Keratinocyte (primary cell): ENCODE results near the gene UTP3. TPM values are rescaled to one million over a fixed set of nuclear protein-coding genes. Genes with fewer than 3 reads are reported as not detected.

Source experiments
- DNase-seq: peaks from one replicate; pipeline ENCODE4 v3.0.0-alpha.2; 2011; ENCODE audit warnings: low read depth, missing footprints, low spot score
- FAIRE-seq: peaks from 2 replicates; lab custom pipeline; 2011; peaks lifted over from hg19 to GRCh38; lab: Jason Lieb, UNC
- H2AFZ ChIP-seq: 2 replicates; pipeline ENCODE4 v1.6.0; 2012; ENCODE audit warnings: low read length, control low read depth, inconsistent platforms; ENCODE audit not compliant: control insufficient read depth
- H3K27ac ChIP-seq: 2 replicates; pipeline ENCODE4 v1.5.1; 2011; ENCODE audit warnings: low read length; ENCODE audit not compliant: control insufficient read depth, insufficient read depth
- H3K27me3 ChIP-seq: 3 replicates; pipeline ENCODE4 v1.6.0; 2011; ENCODE audit warnings: low read length; ENCODE audit not compliant: control insufficient read depth, insufficient read depth; ENCODE audit errors: extremely low read depth
- H3K36me3 ChIP-seq, 2 experiments: 2 replicates in 1 of 2; 3 replicates in 1 of 2; pipeline ENCODE4 v1.5.1; 2011; ENCODE audit warnings: low read length in 2 of 2, mild to moderate bottlenecking in 1 of 2; ENCODE audit not compliant: control insufficient read depth in 2 of 2, insufficient read depth in 2 of 2; ENCODE audit errors: extremely low read depth in 1 of 2
- H3K4me1 ChIP-seq: 3 replicates; pipeline ENCODE4 v1.5.1; 2011; ENCODE audit warnings: low read length; ENCODE audit not compliant: control insufficient read depth, insufficient read depth; ENCODE audit errors: extremely low read depth
- H3K4me2 ChIP-seq: 3 replicates; pipeline ENCODE4 v1.6.0; 2011; ENCODE audit warnings: low read depth, low read length; ENCODE audit not compliant: control insufficient read depth, insufficient read depth; ENCODE audit errors: extremely low read depth
- H3K4me3 ChIP-seq, 3 experiments: fragments of 200-600 bp in 1 of 3; sonication (generic) in 1 of 3; 2 replicates in 2 of 3; 3 replicates in 1 of 3; pipeline ENCODE4 v1.5.1; 2011 to 2016; ENCODE audit warnings: low read length in 3 of 3, mild to moderate bottlenecking in 3 of 3, control low read depth in 2 of 3, inconsistent platforms in 1 of 3, low read depth in 1 of 3, mixed read lengths in 1 of 3, mixed run types in 1 of 3, moderate library complexity in 1 of 3; ENCODE audit not compliant: control insufficient read depth in 2 of 3, insufficient read depth in 2 of 3; ENCODE audit errors: extremely low read depth in 1 of 3
- H3K79me2 ChIP-seq: 2 replicates; pipeline ENCODE4 v1.6.0; 2012; ENCODE audit warnings: low read length; ENCODE audit not compliant: control insufficient read depth, insufficient read depth
- H3K9ac ChIP-seq: 3 replicates; pipeline ENCODE4 v1.6.0; 2011; ENCODE audit warnings: low read length; ENCODE audit not compliant: control insufficient read depth, insufficient read depth; ENCODE audit errors: extremely low read depth
- H3K9me1 ChIP-seq: 3 replicates; pipeline ENCODE4 v1.6.0; 2011; ENCODE audit warnings: low read length; ENCODE audit not compliant: control insufficient read depth, insufficient read depth; ENCODE audit errors: extremely low read depth
- H3K9me3 ChIP-seq: 2 replicates; pipeline ENCODE4 v1.5.1; 2012; ENCODE audit warnings: low read depth, low read length; ENCODE audit not compliant: control insufficient read depth
- H4K20me1 ChIP-seq: 3 replicates; pipeline ENCODE4 v1.6.0; 2011; ENCODE audit warnings: low read length; ENCODE audit not compliant: control insufficient read depth, insufficient read depth; ENCODE audit errors: extremely low read depth
- CTCF ChIP-seq, 3 experiments: IDR thresholded peaks in 1 of 3; conservative IDR thresholded peaks in 1 of 3; optimal IDR thresholded peaks in 1 of 3; 2 replicates in 2 of 3; 3 replicates in 1 of 3; pipeline versions ENCODE3 to v1.5.1; 2011; ENCODE audit warnings: low read length in 3 of 3, mild to moderate bottlenecking in 3 of 3, moderate library complexity in 2 of 3, control low read depth in 1 of 3, inconsistent platforms in 1 of 3; ENCODE audit not compliant: insufficient read depth in 2 of 3; ENCODE audit errors: extremely low read depth in 1 of 3
- EZH2 ChIP-seq: IDR thresholded peaks from one replicate; pipeline ENCODE4 v1.6.1; 2012; ENCODE audit warnings: inconsistent platforms, mild to moderate bottlenecking, low read length, moderate library complexity
- dilution Hi-C: fragments of 300-500 bp; cut with MboI; formaldehyde crosslinking; loops from one replicate; pipeline ENCODE4 v1.7.0; 2020; ENCODE audit warnings: low sequenced_read_pairs; ENCODE audit not compliant: extremely low pct_ligation_motif_present
- polyA plus RNA-seq, 5 experiments: library from polyadenylated mRNA; depleted of rRNA in 3 of 5; stranded (reverse) in 3 of 5; stranded (forward) in 1 of 5; unstranded in 1 of 5; fragments of >200 nt; gene quantifications; 1 replicate in 1 of 5; 2 replicates in 3 of 5; 3 replicates in 1 of 5; pipeline versions ENCODE4 v1.2.1 to v1.2.3, GENCODE V29; 2011 to 2012; ENCODE audit warnings: missing spikeins in 2 of 5, low read depth in 1 of 5, low replicate concordance in 1 of 5

UTP3 gene
- polyA plus RNA-seq, 1 donor (not counting 4 experiments of a cell fraction or from before 2014, with no cell fraction given): 27.7 TPM

GRCh38 chr4:70709611-70710205 lies 21.4 kb downstream of the UTP3 start:
- no peak for TF ChIP-seq EZH2
- no peak for TF ChIP-seq CTCF (optimal IDR thresholded peaks at IDR 0.05 in 1 of 3, IDR thresholded peaks at IDR 0.05 in 1 of 3, conservative IDR thresholded peaks at IDR 0.05 in 1 of 3; ENCODE audit: extremely low read depth in 1 of 3, insufficient read depth in 2 of 3, low read length in 3 of 3)
- no peak overlapping the region for H3K4me2 ChIP-seq
- H3K27me3 ChIP-seq: no peaks in the 10 kb centered on the region
- peaks cover 51% of the 10 kb centered on the region for H3K79me2 ChIP-seq
- no peaks in the 10 kb centered on the region for H4K20me1 ChIP-seq
- no peak overlapping the region for H3K9ac ChIP-seq
- no peak for FAIRE-seq
- dilution Hi-C loops: no loop called here
- no peaks in the 10 kb centered on the region for H3K9me1 ChIP-seq
- no peaks in the 10 kb centered on the region for H3K36me3 ChIP-seq
- H3K27ac ChIP-seq: no peak overlapping the region
- no peak for DNase-seq
- no peaks in the 10 kb centered on the region for H3K9me3 ChIP-seq
- no peak overlapping the region for H2AFZ ChIP-seq
- peaks cover 20% of the 10 kb centered on the region for H3K4me1 ChIP-seq
- H3K4me3 ChIP-seq: no peak overlapping the region

GRCh38 chr4:70711599-70711998 lies 23.3 kb downstream of the UTP3 start:
- H3K27ac ChIP-seq: no peak overlapping the region
- H3K4me1 ChIP-seq: peaks cover 16% of the 10 kb centered on the region

More at GRCh38 chr4:70711599-70711998, 23.3 kb downstream of the UTP3 start:
- H3K36me3 ChIP-seq: no peaks in the 10 kb centered on the region
- H3K79me2 ChIP-seq: peaks cover 50% of the 10 kb centered on the region
- no peaks in the 10 kb centered on the region for H3K9me3 ChIP-seq
- no peak overlapping the region for H3K4me2 ChIP-seq
- no peaks in the 10 kb centered on the region for H4K20me1 ChIP-seq
- H3K9me1 ChIP-seq: no peaks in the 10 kb centered on the region
- dilution Hi-C loops: no loop called here
- no peak overlapping the region for H3K9ac ChIP-seq
- DNase-seq: no peak
- no peak overlapping the region for H2AFZ ChIP-seq
- FAIRE-seq: no peak
- no peak for TF ChIP-seq CTCF (optimal IDR thresholded peaks at IDR 0.05 in 1 of 3, IDR thresholded peaks at IDR 0.05 in 1 of 3, conservative IDR thresholded peaks at IDR 0.05 in 1 of 3; ENCODE audit: extremely low read depth in 1 of 3, insufficient read depth in 2 of 3, low read length in 3 of 3)
- TF ChIP-seq EZH2: no peak
- H3K27me3 ChIP-seq: no peaks in the 10 kb centered on the region
- no peak overlapping the region for H3K4me3 ChIP-seq
